ENCODE measurements around the gene WEE2. TPM values are rescaled to one million over a fixed set of nuclear protein-coding genes. Genes with fewer than 3 reads are reported as not detected.

WEE2 gene
- total RNA-seq, 1 experiment from 2014 or later: not detected

DNA sequence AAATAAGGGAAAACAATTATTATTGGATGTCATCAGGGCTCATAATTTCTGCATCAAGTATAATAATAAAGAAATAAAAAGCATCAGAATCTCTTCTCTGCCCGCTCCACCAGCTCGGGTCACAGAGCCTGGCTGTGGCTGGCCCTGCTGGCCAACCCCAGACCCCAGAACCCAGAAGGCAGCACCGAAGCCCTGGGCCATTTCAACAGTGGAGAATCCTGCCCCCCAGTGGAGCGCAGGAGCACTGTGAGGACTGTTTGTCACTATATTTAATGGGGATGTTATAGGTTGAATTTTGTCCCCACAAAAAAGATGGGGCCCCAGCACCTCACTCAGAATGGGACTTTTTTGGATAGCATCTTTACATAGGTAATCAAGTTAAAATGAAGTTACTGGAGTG is 33.5 kb upstream of the WEE2 start:
- DNase-seq (ENCODE audit: low read depth, low spot score): no peak
- RAD21 ChIA-PET (ENCODE audit: low non-redundant PET in 1 of 2, low total read pairs in 2 of 2, uncharacterized antibody in 2 of 2, unreplicated experiment in 2 of 2): no interaction called here
- no TSS peak for BruUV-seq (replicated peaks)

More for the DNA sequence above, 33.5 kb upstream of the WEE2 start:
- no peaks in the 10 kb centered on the region for H3K9me2 ChIP-seq (ENCODE audit: insufficient read depth)
- peak; percentile 60 for ATAC-seq
- no peaks in the 10 kb centered on the region for H3K27me3 ChIP-seq (ENCODE audit: insufficient read depth, low read length)
- no peak overlapping the region for H3K4me2 ChIP-seq (ENCODE audit: low read length)
- no peaks in the 10 kb centered on the region for H3K9me3 ChIP-seq (ENCODE audit: control insufficient read depth in 1 of 2, insufficient read depth in 1 of 2, low read depth in 1 of 2, low read length in 2 of 2)
- H4K20me1 ChIP-seq (ENCODE audit: insufficient read depth): no peaks in the 10 kb centered on the region
- intact Hi-C loops (cut with micrococcal nuclease): no loop called here
- H3K9ac ChIP-seq (ENCODE audit: low read length): no peak overlapping the region
- ChIA-PET POLR2A (no interaction called here), CTCF (no interaction called here)
- H3K79me2 ChIP-seq (ENCODE audit: insufficient read depth, low read length): no peaks in the 10 kb centered on the region
- H3K36me3 ChIP-seq (ENCODE audit: control insufficient read depth in 1 of 2, insufficient read depth in 2 of 2, low read length in 2 of 2): 0 out of 4 replicates have a peak, but pooled peaks cover 0 to 3% of the 10 kb centered on the region in 2 experiments
- H2AFZ ChIP-seq (ENCODE audit: low read depth, low read length, poor library complexity, severe bottlenecking): no peak overlapping the region
- no peak overlapping the region for H3K27ac ChIP-seq (ENCODE audit: low read depth, low read length)
- TF ChIP-seq EZH2 (IDR thresholded peaks at IDR 0.05) (no peak), ZNF274 (IDR thresholded peaks at IDR 0.05; ENCODE audit: low read depth, low read length) (no peak), YY1 (IDR thresholded peaks at IDR 0.05; ENCODE audit: extremely low read depth, insufficient replicate concordance, low read depth, low read length) (no peak), POLR2AphosphoS5 (IDR thresholded peaks at IDR 0.05; ENCODE audit: low read depth, low read length) (no peak), ZFX (IDR thresholded peaks at IDR 0.05) (no peak), SP1 (IDR thresholded peaks at IDR 0.05; ENCODE audit: low read depth) (no peak), ZBTB33 (IDR thresholded peaks at IDR 0.05; ENCODE audit: extremely low read depth, insufficient replicate concordance, low read length) (no peak), RAD21 (IDR thresholded peaks at IDR 0.05; ENCODE audit: low read depth) (peak; percentile 37; the same call in 1 of the 2 replicates), SIN3A (IDR thresholded peaks at IDR 0.05; ENCODE audit: low read depth) (no peak), CTCF (IDR thresholded peaks at IDR 0.05 in 2 of 3, conservative IDR thresholded peaks at IDR 0.05 in 1 of 3; ENCODE audit: borderline replicate concordance in 1 of 3, insufficient read depth in 1 of 3, low read depth in 2 of 3, low read length in 2 of 3) (peak; percentile 28 to 63 (median 51); a peak in 5 of 6 replicates), CEBPB (IDR thresholded peaks at IDR 0.05; ENCODE audit: low read depth) (no peak), FOSL1 (IDR thresholded peaks at IDR 0.05; ENCODE audit: low read depth) (no peak), POLR2A (IDR thresholded peaks at IDR 0.05; ENCODE audit: borderline replicate concordance, extremely low read depth, insufficient read depth, insufficient read length) (no peak), TCF7L2 (IDR thresholded peaks at IDR 0.05; ENCODE audit: borderline replicate concordance, extremely low read depth, insufficient read depth, insufficient read length) (no peak)
- TF ChIP-seq, protein P1, sequence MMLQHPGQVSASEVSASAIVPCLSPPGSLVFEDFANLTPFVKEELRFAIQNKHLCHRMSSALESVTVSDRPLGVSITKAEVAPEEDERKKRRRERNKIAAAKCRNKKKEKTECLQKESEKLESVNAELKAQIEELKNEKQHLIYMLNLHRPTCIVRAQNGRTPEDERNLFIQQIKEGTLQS (IDR thresholded peaks at IDR 0.05): no peak
- TF ChIP-seq, protein P2, sequence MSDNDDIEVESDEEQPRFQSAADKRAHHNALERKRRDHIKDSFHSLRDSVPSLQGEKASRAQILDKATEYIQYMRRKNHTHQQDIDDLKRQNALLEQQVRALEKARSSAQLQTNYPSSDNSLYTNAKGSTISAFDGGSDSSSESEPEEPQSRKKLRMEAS (IDR thresholded peaks at IDR 0.05): no peak
- H3K4me3 ChIP-seq (replicated peaks in 1 of 2; ENCODE audit: low read depth in 1 of 2, low read length in 2 of 2): no peak overlapping the region
- H3K4me1 ChIP-seq (ENCODE audit: control insufficient read depth in 1 of 2, insufficient read depth in 2 of 2, low read length in 2 of 2): no peaks in the 10 kb centered on the region
